Neuronal stem cell (in vitro differentiated cells): Measurements from ENCODE around the gene SLC25A44.
A peak's percentile ranks its signal among the peaks of the same experiment; 100 is the strongest.

Source experiments
- DNase-seq: peaks from one replicate; pipeline ENCODE4 v3.0.0-alpha.2; 2013; ENCODE audit warnings: low spot score
- H2AFZ ChIP-seq: one replicate; pipeline ENCODE4 v1.6.1; 2013; ENCODE audit warnings: mild to moderate bottlenecking, low read length, inconsistent platforms
- H2AK5ac ChIP-seq: 2 replicates; pipeline ENCODE4 v1.6.1; 2013; ENCODE audit warnings: low read depth, mild to moderate bottlenecking, inconsistent platforms, low read length, moderate library complexity, mixed read lengths
- H2BK120ac ChIP-seq: 2 replicates; pipeline ENCODE4 v1.6.1; 2013; ENCODE audit warnings: low read depth, mild to moderate bottlenecking, inconsistent platforms, low read length, moderate library complexity, mixed read lengths
- H2BK12ac ChIP-seq: one replicate; pipeline ENCODE4 v1.6.1; 2013; ENCODE audit warnings: low read length, inconsistent platforms
- H2BK15ac ChIP-seq: 2 replicates; pipeline ENCODE4 v1.6.1; 2013; ENCODE audit warnings: mild to moderate bottlenecking, low read length, inconsistent platforms, mixed read lengths
- H2BK5ac ChIP-seq: one replicate; pipeline ENCODE4 v1.6.1; 2013; ENCODE audit warnings: inconsistent platforms, mild to moderate bottlenecking, low read length, moderate library complexity
- H3K14ac ChIP-seq: one replicate; pipeline ENCODE4 v1.6.1; 2013; ENCODE audit warnings: low read length, inconsistent platforms
- H3K18ac ChIP-seq: 2 replicates; pipeline ENCODE4 v1.6.1; 2013; ENCODE audit warnings: low read length, inconsistent platforms
- H3K23ac ChIP-seq: 2 replicates; pipeline ENCODE4 v1.6.1; 2013; ENCODE audit warnings: low read depth, mild to moderate bottlenecking, mixed read lengths, low read length, inconsistent platforms; ENCODE audit not compliant: poor library complexity
- H3K27ac ChIP-seq: replicated peaks from 3 replicates; pipeline ENCODE4 v1.5.1; 2013; ENCODE audit warnings: low read length, inconsistent platforms
- H3K27me3 ChIP-seq, 3 experiments: 2 replicates each; pipeline ENCODE4 v1.6.1; 2013; ENCODE audit warnings: low read length in 3 of 3, mild to moderate bottlenecking in 2 of 3, inconsistent platforms in 1 of 3, low read depth in 1 of 3, mixed read lengths in 1 of 3, moderate library complexity in 1 of 3; ENCODE audit not compliant: control insufficient read depth in 3 of 3, insufficient read depth in 3 of 3
- H3K36me3 ChIP-seq, 2 donors: replicated peaks in 1 of 2; 2 replicates each; pipeline ENCODE4 v1.6.1; 2013; ENCODE audit warnings: low read length in 2 of 2; ENCODE audit not compliant: control insufficient read depth in 2 of 2, insufficient read depth in 2 of 2
- H3K4ac ChIP-seq: 2 replicates; pipeline ENCODE4 v1.6.1; 2013; ENCODE audit warnings: inconsistent platforms, mild to moderate bottlenecking, low read length, moderate library complexity
- H3K4me1 ChIP-seq, 2 donors: 1 replicate in 1 of 2; 2 replicates in 1 of 2; pipeline ENCODE4 v1.6.1; 2013; ENCODE audit warnings: low read length in 2 of 2, low read depth in 1 of 2; ENCODE audit not compliant: control insufficient read depth in 2 of 2, insufficient read depth in 1 of 2
- H3K4me2 ChIP-seq: one replicate; pipeline ENCODE4 v1.6.1; 2013; ENCODE audit warnings: mild to moderate bottlenecking, low read length, inconsistent platforms; ENCODE audit not compliant: insufficient read depth, poor library complexity, severe bottlenecking
- H3K4me3 ChIP-seq, 2 donors: 2 replicates each; pipeline ENCODE4 v1.5.1; 2013; ENCODE audit warnings: low read length in 2 of 2, mild to moderate bottlenecking in 2 of 2, inconsistent platforms in 1 of 2, moderate library complexity in 1 of 2
- H3K79me1 ChIP-seq: one replicate; pipeline ENCODE4 v1.6.1; 2013; ENCODE audit warnings: low read depth, mild to moderate bottlenecking, inconsistent platforms, low read length, moderate library complexity
- H3K9ac ChIP-seq: one replicate; pipeline ENCODE4 v1.6.1; 2013; ENCODE audit warnings: mild to moderate bottlenecking, low read depth, low read length, inconsistent platforms; ENCODE audit not compliant: poor library complexity
- H3K9me3 ChIP-seq, 2 donors: replicated peaks in 1 of 2; 2 replicates each; pipeline versions ENCODE3 to v1.6.1; 2013; ENCODE audit warnings: low read length in 2 of 2, mild to moderate bottlenecking in 2 of 2, inconsistent platforms in 1 of 2, low read depth in 1 of 2, mixed read lengths in 1 of 2, moderate library complexity in 1 of 2; ENCODE audit not compliant: control insufficient read depth in 2 of 2, insufficient read depth in 1 of 2
- H4K8ac ChIP-seq: one replicate; pipeline ENCODE4 v1.6.1; 2013; ENCODE audit warnings: low read depth, mild to moderate bottlenecking, inconsistent platforms, low read length, moderate library complexity
- H4K91ac ChIP-seq: one replicate; pipeline ENCODE4 v1.6.1; 2013; ENCODE audit warnings: low read length, low read depth, mild to moderate bottlenecking, inconsistent platforms; ENCODE audit not compliant: poor library complexity
- WGBS, 2 donors: extraction: QIAGEN DNeasy Blood & Tissue Kit; methylation state at CpG; one replicate each; pipeline ENCODE4 v1.1.7; 2013; ENCODE audit warnings: missing lambda C conversion rate in 2 of 2, mixed read lengths in 1 of 2; ENCODE audit not compliant: insufficient read length in 2 of 2, insufficient replicate concordance in 1 of 2; ENCODE audit errors: extremely low coverage in 2 of 2; 5-methylcytosine and 5-hydroxymethylcytosine counted together

SLC25A44 gene

DNA sequence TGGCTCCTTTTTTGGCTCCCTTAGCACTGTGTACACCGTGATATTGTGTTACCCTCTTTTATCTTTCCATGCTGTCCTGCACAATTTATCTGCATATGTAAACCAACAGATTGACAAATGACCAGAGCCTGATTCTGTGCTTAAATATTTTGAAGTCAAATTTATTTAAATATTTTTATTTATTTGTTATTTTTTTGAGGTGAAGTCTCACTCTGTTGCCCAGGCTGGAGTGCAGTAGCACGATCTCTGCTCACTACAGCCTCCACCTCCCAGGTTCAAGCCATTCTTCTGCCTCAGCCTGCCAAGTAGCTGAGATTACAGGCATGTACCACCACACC lies 31.7 kb downstream of the SLC25A44 start:
- Histone ChIP-seq H2BK5ac (no peak overlapping the region), H3K27me3 (no peaks in the 10 kb centered on the region), H3K14ac (no peak overlapping the region), H3K4me3 (no peak overlapping the region), H2AK5ac (no peak overlapping the region), H3K27ac (no peak overlapping the region), H3K23ac (no peak overlapping the region), H3K9ac (no peak overlapping the region), H3K4me2 (no peak overlapping the region), H3K4ac (no peak overlapping the region), H2BK12ac (no peak overlapping the region), H3K79me1 (peaks cover 8% of the 10 kb centered on the region), H2BK120ac (no peak overlapping the region), H3K18ac (no peak overlapping the region), H3K4me1 (no peaks in the 10 kb centered on the region), H4K91ac (no peak overlapping the region), H4K8ac (no peak overlapping the region), H3K9me3 (peaks cover 0 to 2% of the 10 kb centered on the region in 2 donors), H3K36me3 (peaks cover 28 to 71% of the 10 kb centered on the region in 2 donors), H2AFZ (no peak overlapping the region), H2BK15ac (no peak overlapping the region)
- WGBS, 2 donors = no CpG with 5 or more reads among the region's 2 CpGs
- DNase-seq = no peak

DNA sequence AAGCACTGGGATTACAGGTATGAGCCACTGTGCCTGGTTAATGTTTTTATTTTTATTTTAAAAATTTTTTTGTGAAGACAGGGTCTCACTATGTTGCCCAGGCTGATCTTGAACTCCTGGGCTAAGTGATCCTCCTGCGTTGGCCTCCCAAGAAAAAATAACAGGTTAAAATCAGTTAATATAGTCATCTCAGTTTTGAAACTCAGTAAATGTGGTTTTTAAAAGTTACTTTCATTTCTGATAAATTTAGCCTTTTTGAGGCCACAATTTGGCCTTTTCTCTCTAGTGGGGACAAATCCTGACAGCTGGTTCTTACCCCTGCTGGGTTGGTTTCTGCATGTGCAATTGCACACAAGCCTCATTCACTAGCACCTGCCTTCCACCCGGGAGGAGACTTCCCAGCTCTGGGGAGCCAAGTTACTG lies 32.2 kb downstream of the SLC25A44 start:
- Histone ChIP-seq H2BK120ac (no peak overlapping the region), H3K9ac (no peak overlapping the region), H2AK5ac (no peak overlapping the region), H4K91ac (no peak overlapping the region), H3K36me3 (peaks cover 26 to 66% of the 10 kb centered on the region in 2 donors), H3K4me1 (no peaks in the 10 kb centered on the region), H3K27me3 (no peaks in the 10 kb centered on the region), H3K4ac (no peak overlapping the region), H2BK15ac (no peak overlapping the region), H4K8ac (no peak overlapping the region), H2BK5ac (no peak overlapping the region), H3K4me3 (no peak overlapping the region), H3K9me3 (peaks cover 0 to under 1% of the 10 kb centered on the region in 2 donors), H3K23ac (no peak overlapping the region), H3K18ac (no peak overlapping the region), H3K27ac (no peak overlapping the region), H2AFZ (no peak overlapping the region), H3K79me1 (peaks cover 8% of the 10 kb centered on the region), H3K4me2 (no peak overlapping the region), H3K14ac (no peak overlapping the region), H2BK12ac (no peak overlapping the region)
- DNase-seq = no peak
- no CpG with 5 or more reads among the region's 2 CpGs for WGBS, 2 donors

DNA sequence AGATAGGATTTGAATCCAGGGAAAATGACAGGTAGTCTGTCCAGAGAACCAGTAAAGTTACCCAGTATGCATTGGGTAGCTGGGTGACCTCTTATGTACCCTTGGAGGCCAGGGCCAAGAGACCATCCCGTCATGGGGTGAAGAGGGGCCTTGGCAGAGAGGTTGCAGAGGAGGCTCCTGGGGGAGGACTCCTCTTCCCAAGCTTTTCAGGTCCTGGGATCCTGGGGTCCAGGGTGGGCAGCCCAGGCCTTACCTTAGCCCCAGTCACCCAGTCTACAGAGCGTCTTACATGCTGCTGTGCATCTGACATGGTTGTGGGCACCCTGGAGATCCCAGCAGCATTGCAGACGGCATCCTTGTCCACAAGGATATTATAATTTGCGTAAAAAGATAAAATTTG lies 32.9 kb downstream of the SLC25A44 start:
- WGBS, 2 donors = no CpG with 5 or more reads among the region's 4 CpGs
- Histone ChIP-seq H2BK120ac (no peak overlapping the region), H2BK5ac (no peak overlapping the region)

DNA sequence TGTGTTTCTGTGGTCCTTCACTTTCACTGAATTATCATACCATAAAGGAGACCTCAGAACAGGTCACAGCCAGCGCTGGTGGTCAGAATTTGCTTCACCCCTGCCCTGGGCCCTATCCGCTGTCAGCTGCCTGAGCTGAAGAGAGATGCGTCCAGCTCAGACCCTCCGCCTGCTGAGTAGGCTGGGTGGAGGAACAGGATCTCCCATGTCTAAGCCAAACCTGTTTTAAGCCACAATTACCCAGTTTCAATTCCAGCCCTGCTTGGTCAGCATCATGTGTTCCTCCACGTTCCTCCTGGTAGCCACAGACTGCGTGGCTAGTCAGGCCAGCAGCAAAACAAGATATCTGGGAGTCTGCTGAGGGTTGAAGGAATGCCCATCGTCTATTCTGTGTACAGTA lies 34.6 kb downstream of the SLC25A44 start:
- Histone ChIP-seq H3K4ac (no peak overlapping the region), H4K91ac (no peak overlapping the region), H2BK120ac (no peak overlapping the region), H2AFZ (no peak overlapping the region), H3K27me3 (no peaks in the 10 kb centered on the region), H3K23ac (no peak overlapping the region), H3K14ac (no peak overlapping the region), H3K4me2 (no peak overlapping the region), H3K79me1 (peaks cover 5% of the 10 kb centered on the region), H4K8ac (no peak overlapping the region), H3K18ac (no peak overlapping the region), H3K4me1 (no peaks in the 10 kb centered on the region), H2BK15ac (no peak overlapping the region), H3K27ac (no peak overlapping the region), H2AK5ac (no peak overlapping the region), H2BK12ac (no peak overlapping the region), H3K36me3 (peaks cover 14 to 59% of the 10 kb centered on the region in 2 donors), H3K9me3 (no peaks in the 10 kb centered on the region), H3K9ac (no peak overlapping the region), H3K4me3 (peak overlapping the region in 1 of 2 donors; percentile 6), H2BK5ac (no peak overlapping the region)
- DNase-seq = no peak
- no CpG with 5 or more reads among the region's 7 CpGs for WGBS, 2 donors

More for the DNA sequence above, 32.9 kb downstream of the SLC25A44 start:
- Histone ChIP-seq H3K4me1 (no peaks in the 10 kb centered on the region), H4K91ac (no peak overlapping the region), H2BK15ac (no peak overlapping the region), H3K79me1 (peaks cover 8% of the 10 kb centered on the region), H3K27ac (no peak overlapping the region), H3K4me2 (no peak overlapping the region), H3K9ac (no peak overlapping the region), H2BK12ac (no peak overlapping the region), H3K23ac (no peak overlapping the region), H3K9me3 (no peaks in the 10 kb centered on the region), H4K8ac (no peak overlapping the region), H3K36me3 (peaks cover 21 to 62% of the 10 kb centered on the region in 2 donors), H2AK5ac (no peak overlapping the region), H3K4ac (no peak overlapping the region), H3K4me3 (peak overlapping the region in 1 of 2 donors; percentile 30), H2AFZ (no peak overlapping the region), H3K14ac (no peak overlapping the region), H3K18ac (no peak overlapping the region), H3K27me3 (no peaks in the 10 kb centered on the region)
- no peak for DNase-seq
